Ureter (tissue), 1 donor: ENCODE measurements around the gene ARFRP1. TPM values are rescaled to one million over a fixed set of nuclear protein-coding genes. Genes with fewer than 3 reads are reported as not detected.

Source experiments
- DNase-seq: peaks from one replicate; pipeline ENCODE4 v3.0.0-alpha.2; 2020; ENCODE audit warnings: low spot score
- total RNA-seq: library from RNA; stranded (reverse); gene quantifications from one replicate; pipeline ENCODE4 v1.2.4, GENCODE V29; 2023
- donor health status: DM: yes; HTN: yes; CAD: no.

Gene ARFRP1
- total RNA-seq, 1 donor from 2014 or later, result 69.8 TPM

DNA sequence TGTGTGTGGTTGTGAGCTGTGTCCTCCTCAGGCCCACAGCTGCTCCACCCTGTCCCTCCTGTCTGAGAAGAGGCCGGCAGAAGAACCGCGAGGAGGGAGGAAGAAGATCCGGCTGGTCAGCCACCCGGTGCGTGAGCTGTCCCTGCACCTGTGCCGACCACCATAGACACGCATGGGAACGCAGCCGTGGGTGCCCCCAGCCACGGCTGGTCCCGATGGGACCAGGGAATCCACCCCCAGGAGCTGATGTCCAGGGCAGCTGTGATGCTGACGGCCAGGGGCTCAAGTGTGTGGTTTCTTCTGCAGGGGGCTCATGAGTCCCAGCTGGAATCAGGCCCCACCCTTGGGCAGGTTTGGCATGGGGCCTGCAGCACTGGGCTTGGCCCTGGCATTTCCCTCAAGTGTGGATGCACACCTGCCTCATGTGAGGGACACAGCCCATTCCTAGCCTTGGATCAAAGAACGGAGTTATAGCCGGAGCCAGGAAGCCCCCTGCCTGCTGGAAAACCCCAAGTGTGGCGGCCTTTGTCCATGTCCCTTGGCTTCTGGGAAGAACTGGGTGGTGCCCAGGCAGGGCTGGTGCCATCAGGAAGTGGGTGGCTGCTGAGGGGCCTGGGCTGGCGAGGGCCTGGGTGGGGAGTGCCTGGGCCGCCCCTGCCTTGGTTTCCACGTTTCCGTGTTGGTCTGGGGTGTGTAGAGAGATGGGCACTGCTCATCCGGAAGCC lies 15.9 kb downstream of the ARFRP1 start:
- DNase-seq, result no peak

DNA sequence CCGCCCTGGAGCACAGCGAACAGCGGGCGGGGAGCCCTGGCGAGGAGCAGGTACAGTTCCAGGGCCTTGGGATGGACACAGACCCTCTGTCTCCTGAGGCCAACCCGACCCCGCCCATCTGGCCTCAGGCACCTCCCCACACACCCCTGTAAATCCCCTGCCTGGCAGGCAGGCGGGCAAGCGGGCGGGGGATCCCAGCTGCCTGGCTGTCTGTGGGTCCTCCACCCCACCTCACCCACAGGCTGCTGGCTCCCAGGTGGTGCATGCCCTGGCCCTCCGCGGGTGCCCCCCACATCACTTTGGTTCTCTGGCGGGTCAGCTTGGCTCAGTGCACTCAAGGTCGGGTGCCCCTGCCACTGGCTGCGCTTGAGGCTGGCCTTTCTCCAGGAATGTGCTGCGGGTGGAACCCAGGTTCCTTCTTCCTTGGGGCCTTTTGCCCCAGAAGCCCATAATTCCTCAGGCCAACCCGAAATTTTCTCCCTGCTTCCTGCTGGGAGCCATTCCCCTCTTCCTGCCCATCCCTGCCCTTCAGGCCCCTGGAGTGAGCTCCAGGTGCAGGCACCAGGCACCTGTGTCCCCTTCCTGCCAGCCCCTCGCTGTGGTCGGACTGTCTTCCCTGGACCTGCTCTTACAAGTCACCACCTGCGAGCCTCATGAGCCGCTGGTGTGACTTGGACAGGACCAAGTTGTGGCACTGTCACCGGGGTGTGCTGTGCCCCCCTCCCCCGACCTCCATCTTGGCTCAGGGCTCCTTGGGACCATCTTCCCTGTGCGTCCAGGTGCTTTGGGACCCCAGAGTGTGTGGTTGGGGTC lies 16.7 kb downstream of the ARFRP1 start:
- no peak for DNase-seq

DNA sequence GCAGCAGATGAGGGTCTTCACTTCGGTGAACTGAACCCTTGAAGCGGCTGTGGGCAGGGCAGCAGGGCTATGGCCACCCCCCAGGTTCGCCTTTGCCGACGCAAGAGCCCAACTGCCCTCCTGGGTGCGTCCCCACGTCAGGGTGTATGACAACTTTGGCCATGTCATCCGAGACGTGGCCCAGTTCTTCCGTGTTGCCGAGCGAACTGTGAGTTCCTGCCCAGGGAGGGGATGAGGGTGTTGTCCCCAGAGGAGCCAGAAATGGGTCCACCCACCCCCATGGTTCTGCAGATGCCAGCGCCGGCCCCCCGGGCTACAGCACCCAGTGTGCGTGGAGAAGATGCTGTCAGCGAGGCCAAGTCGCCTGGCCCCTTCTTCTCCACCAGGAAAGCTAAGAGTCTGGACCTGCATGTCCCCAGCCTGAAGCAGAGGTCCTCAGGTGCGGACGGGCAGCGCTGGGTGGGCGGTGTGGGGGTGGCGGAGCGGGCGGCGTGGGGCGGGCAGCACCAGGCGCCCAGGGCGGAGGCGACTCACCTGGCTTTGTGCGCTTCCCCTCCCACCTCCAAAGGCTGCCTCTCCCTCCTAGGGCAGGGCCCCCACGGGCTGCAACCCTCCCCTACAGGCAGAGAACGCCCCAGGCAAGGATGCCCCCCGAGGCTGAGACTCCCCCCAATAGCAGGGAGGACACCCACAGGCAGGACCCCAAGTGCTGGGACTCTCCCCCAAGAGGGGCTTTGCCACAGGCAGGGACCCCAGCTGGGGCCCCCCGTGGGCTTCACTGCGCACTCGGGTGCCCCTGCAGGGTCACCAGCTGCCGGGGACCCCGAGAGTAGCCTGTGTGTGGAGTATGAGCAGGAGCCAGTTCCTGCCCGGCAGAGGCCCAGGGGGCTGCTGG lies 17.5 kb downstream of the ARFRP1 start:
- DNase-seq, result no peak

DNA sequence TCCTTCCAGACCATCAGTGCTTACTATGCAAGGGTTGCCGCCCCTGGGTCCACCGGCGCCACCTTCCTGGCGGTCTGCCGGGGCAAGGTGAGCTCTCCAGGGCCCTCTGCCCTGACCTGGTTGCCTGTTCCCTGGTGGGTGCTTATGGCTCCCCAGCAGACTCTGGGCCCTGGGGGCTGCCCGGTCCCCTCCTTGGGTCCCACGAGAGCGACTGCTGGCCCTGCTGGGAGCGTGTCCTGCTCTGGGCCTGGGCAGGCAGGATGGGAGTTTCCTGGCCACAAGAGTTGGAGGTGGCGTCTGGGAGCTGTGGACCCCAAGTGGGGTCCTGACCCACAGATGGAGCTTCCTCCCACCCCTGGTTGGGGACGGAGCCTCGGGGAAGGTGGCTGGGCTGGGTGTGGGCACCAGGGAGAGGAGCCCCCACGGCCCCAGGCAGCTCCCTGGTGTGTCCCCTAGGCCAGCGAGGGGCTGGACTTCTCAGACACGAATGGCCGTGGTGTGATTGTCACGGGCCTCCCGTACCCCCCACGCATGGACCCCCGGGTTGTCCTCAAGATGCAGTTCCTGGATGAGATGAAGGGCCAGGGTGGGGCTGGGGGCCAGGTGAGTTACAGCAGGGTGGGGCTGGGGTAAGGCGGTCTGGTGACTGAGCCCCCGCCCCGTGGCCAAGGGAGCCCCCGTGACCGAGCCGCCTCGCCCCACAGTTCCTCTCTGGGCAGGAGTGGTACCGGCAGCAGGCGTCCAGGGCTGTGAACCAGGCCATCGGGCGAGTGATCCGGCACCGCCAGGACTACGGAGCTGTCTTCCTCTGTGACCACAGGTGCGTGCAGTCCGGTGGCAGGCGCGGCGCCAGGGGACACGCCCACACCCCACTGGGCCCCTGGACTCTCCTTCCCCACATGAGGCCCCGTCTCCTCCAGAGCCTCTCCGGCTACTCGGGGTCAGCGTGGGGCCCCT lies 18.5 kb downstream of the ARFRP1 start:
- no peak for DNase-seq

DNA sequence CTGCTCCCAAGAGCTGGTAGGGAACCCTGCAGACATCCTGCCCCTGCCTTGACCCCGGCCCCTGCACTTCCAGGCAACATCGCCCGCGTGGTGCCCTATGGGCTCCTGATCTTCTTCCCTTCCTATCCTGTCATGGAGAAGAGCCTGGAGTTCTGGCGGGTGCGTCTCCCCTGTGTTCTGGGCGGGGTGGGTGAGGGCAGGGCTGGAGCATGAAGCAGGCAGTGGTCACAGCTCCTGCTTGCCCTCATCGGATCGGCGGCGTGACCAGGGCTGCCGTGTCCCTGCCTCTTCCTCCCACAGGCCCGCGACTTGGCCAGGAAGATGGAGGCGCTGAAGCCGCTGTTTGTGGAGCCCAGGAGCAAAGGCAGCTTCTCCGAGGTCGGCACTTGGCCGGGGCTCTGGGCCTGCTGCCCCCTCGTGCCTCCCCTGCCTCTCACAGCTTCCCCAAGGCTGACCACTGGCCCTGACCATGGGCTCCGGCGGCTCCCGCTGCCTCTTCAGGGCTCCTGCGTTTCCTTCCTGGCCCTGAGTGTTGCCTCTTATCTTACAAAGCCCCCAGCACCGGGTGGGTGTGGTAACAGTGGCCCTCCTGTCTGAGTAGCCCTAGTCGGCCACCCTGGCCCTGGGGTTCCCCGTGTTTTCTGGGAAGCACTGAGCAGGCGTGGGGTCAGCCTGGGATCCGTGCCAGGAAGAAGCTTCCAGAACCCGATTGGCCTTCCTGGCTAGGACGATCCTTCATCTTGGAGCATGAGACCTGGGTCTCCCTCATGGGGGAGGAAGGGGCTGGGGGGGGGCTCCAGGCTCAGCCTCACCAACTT lies 19.3 kb downstream of the ARFRP1 start:
- DNase-seq, result no peak

DNA sequence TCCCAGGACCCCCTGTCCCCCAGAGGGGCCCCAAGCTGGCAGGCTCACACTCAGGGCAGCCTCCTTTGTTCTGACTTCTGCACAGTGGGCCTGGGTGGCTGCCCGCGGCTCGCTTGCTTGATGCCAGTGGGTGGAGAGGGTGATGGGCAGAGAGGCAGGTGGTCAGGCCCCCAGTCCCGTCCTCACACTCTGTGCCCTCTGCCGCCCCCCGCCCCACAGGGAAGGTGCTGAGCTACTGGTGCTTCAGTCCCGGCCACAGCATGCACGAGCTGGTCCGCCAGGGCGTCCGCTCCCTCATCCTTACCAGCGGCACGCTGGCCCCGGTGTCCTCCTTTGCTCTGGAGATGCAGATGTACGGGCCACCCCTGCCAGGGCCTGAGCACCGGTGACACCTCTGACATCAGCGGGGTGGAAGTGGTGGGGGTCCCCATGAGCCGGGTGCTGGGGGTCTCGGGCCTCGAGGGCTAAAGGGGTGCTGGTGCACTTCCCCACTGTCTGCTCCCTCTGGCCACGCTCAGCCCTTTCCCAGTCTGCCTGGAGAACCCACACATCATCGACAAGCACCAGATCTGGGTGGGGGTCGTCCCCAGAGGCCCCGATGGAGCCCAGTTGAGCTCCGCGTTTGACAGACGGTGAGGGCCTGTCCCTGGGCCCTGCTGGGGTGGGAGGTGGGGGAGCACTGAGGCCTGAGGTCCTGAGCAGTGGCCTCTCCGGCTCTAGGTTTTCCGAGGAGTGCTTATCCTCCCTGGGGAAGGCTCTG lies 20.2 kb downstream of the ARFRP1 start:
- DNase-seq, result no peak

DNA sequence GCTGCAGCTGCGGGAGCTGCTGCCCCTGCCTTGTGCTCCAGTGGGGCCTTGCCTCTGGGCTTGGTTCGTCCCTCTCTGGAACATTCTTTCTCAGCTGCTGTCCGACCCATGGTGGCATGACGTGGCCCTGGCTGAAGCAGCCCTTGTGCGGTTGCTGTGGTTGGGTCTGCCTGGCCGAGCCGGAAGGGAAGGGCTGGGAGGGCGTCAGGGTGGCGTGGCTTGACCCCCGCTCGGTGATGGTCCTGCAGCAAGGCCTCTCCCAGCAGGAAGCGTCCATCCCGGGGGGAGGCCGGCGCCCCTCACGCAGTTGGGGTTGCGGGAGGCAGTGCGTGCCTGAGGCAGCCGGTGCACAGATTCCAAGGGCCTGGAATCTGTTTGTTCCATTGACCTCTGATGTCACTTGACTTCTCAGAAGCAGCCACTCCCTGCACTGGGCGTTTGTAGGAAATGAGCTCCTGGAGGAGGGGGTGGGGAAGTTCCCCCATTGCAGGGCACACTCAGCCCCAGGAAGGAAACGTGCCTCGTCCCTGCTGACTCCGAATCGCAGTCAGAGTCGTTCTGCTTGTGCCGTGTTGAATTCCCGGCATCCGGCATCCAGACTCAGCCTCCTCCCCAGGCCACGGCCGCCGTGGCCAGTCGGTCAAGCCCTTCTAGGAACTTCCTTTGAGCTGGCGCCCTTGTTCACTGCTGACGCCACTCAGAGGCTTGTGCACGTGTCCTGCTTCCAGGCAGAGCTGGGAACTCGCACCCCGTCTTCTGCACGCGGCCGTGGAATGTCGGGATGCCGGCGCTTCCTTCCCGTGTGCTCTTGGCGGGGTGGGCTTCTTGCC lies 21.1 kb downstream of the ARFRP1 start:
- peak; percentile 77 for DNase-seq

DNA sequence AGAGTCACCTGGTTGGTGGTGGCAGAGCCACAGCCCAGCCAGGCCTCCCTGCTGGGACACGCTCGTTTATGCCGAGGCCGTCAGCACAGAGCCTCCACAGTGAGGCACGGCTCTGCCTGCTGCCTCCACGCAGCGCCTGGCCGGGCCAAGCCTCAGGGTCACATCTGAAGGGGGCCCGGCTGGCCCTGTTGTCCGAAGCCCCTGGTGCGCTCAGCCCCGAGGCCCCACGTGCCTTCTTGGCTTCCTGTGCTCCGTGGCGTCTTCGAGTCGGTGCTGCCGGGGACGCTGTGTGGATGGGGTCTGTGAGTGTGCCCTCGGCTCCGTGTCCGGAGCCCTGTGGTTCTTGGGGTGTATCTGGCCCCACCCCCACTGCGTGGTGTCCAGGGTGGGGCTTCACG lies 21.7 kb downstream of the ARFRP1 start:
- DNase-seq, result no peak

DNA sequence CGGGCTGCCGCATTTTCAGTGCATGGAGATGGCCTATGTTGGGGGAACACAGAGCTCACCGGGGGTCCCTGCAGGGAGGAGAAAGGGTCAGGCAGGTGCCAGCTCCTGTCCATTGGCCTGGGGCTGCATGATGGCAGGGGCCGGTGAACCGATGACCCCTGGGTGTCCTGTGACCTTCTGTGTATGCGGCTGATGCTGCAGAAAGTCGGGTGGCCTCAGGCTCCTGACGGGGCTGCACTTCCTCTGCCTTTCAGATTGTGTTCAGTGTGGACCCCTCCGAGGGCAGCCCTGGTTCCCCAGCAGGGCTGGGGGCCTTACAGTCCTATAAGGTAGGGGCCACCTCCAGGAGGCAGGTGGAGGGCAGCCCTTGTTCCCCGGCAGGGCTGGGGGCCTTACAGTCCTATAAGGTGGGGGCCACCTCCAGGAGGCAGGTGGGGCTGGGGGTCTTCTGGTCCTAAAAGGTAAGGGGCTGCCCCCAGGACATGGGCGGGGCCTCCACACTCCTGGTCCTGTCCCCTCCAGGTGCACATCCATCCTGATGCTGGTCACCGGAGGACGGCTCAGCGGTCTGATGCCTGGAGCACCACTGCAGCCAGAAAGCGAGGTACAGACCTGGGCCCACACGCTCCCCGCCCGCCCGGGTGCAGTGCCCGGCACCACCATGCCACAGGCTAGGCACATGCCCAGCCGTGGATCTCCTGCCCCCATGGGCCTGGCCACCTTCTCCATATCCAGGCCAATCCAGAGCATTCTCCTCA lies 22.3 kb downstream of the ARFRP1 start:
- no peak for DNase-seq

DNA sequence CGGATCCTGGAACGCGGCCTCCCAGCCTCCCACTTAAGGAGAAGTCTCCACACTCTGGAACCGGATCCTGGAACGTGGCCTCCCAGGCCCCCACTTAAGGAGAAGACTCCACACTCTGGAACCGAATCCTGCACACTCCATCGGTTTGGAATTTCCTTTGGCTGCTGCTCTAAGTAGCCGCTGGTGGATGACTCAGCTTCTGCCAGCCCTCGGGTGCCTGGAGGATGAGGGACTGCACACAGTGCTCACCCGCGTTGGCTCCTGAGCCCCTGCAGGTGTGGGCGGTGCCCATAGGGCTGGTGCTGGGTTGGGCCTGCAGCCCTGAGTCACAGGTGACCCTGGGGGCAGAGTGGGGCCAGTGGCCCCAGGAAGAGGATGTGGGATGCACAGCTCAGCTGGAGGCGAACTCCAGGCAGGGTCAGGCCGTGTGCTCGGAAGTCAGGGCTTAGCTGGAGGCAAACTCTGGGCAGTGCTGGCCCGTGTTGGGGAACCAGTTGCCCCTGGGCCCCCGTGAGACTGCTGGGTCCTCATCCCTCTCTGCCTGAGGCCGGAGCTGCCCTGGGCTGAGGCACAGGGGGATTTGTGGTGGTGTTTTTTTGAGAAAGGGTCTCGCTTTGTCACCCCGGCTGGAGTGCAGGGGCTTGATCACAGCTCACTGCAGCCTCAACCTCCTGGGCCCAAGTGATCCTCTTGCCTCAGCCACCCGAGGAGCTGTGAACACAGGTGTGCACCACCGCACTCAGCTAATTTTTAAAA lies 25.2 kb downstream of the ARFRP1 start:
- no peak for DNase-seq

DNA sequence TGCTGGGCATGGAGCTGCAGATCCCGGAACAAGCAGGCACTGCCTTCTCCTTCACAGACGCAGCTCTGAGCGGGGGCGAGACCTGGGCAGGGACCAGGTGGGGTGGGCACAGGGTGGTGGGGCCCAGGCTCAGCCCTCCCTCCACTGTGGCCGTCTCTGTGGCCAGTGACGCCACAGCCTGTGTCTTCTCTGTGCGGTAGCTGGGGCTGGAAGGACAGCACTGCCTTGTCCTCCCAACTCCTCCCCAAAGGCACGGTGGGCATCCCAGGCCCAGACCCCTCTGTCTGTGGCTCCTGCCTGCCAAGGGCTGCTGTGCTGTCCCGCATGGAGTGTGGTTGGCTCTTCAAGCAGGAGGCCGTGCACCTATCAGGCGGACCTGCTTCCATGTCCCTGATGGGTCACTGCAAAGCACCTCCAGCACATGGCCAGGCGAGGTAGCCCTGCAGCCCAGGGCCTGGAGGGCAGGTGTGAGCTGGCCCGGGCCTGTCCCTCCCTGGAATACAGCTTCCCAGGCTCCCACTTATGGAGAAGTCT lies 26.1 kb downstream of the ARFRP1 start:
- no peak for DNase-seq

DNA sequence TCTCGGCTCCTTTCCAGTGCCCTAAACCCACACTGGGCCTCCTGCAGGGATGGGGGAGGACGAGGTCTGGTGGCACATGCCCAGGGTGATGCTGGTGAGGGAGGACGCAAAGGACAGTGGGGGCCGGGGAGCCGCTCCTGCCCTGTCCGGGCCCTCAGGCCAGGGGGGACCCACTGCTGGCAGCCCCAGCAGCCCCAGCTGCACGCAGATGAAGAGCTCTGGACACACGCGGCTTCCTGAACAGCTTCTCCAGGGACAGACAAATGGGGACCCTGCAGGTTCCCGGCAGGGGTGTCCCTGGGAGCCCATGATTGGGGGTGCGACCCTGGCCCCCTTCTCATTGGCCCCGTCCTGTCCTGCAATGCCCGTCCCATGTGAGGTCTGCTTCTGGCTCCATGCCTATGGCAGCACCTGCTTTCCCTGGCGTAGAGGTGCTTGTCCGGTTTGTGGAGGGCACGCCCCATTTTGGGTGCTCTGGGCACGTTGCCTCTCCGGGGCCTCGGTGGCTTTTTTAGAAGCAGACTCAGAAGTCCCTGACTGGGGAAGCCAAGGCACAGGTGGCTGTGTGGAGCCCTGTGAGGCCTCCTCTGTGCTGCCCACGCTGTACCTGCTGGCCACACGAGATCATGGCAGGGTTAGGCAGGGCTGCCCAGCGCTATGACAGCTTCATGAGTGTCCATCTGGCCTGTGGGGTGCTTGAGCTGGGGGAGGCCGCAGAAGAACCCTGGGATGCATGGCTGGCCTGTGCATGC lies 26.7 kb downstream of the ARFRP1 start:
- no peak for DNase-seq

DNA sequence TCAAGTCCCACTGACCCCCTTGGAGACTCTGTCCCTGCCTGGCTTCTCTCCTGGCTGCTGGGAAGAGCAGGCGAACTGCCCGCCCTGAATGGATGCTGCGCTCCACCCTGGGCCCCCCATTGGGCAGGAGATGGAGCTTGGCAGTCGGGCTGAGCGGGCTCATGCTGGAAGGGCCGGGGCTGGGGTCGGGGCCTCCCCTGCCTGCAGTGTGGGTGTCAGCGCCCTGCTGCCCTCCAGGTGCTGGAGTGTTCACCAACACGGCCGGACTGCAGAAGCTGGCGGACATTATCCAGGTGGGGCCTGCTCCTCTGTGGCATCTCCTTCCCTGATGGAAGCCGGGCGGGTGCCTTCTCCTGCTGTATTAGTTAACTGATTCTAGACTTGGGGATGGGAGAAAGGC lies 27.3 kb downstream of the ARFRP1 start:
- DNase-seq, result no peak

DNA sequence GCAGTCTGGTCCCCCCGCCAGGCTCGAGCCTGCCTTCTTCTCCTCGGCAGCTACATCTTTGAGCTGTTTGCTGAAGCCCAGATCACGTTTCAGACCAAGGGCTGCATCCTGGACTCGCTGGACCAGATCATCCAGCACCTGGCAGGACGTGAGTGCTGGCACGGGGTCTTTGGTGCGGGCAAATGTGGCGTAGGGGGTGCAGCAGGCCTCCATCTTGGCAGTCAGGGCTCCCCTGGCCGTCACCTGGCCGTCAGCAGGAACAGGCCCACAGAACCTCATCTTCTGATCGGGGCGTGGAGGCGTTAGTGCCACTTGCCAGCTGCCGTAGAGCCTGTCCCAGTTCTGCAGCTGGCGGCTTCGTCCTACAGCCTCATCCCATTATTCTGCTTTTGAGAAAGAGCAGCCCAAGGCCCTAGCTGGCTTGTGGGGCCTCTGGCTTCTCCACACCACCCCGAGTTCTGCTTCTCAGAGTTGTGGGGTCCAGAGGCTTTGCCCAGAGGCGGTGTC lies 27.9 kb downstream of the ARFRP1 start:
- no peak for DNase-seq

DNA sequence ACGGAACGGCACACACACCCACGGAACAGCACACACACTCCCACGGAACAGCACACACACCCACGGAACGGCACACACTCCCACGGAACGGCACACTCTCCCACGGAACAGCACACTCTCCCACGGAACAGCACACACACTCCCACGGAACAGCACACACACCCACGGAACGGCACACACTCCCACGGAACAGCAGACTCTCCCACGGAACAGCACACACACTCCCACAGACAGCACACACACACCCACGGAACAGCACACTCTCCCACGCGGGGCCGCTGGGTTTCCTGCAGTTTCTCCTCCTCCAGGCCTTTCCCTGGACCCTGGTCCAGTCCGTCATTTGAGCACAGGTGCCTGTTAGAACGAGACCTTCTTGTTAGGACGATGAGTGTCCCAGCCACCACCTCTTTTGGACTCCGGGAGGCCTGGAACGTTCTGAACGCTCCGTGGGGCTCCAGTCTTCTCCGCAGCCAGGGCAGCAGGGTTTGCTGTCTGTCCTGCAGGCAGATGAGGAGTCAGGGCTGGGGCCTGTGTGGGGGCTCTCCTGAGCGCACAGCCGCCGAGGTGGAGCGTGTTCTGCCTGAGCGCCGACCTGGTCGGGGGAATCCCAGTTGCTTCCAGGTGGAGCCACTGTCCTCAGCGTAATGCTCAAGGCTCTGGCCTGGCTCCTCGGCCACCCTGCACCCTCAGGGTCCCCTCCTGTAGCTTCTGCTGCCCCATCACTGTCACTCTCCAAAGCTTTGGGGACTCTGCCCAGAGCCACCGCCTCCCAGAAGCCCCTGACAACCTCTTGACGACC lies 28.9 kb downstream of the ARFRP1 start:
- DNase-seq, result no peak
